ENCODE results near the gene DMRTC1B. TPM values are rescaled to one million over a fixed set of nuclear protein-coding genes. Genes with fewer than 3 reads are reported as not detected.

Gene DMRTC1B, protein sequence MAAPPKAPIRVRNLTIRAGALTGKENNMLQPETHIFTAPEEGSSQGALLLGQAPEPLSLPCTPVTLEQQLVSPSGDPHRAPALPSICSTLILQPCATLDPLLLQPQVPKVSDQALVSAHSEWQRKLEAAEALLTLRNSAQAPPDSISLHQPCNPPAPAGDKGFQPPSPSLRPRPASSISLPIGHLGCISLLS
- total RNA-seq: not detected in 2 replicates

GRCh38 chrX:72776653-72777466, at the start of gene DMRTC1B:
TSS of gene DMRTC1B (plus strand) at chrX:72776890. CDS start at chrX:72845136, 68,246 bp downstream.

DNA sequence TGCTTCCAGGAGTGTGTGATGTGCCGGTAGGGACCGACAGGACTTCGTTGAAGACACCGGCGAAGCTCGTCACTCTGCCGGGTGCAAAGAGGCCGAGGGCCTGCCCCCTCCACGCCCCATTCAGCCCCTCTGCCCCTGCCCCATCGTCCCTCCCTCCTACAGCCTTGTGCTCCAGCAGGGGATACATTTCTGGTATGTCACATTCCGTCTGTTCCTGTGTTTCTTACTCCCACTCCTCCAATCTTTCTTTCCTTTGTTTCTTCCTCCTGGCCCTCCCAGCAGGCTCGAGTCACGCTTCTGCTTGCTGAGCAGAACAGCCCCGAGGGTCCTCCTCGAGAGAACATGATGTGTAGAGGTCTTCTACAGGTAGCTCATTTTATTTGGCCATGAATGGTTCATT, 5.9 kb downstream of the DMRTC1B start, which contains the start of gene FAM236B:
Gene FAM236B (minus strand): TSS at position 101 of the 400 bp plus-strand sequence. CDS start 100 bp downstream, at position 1.

DNA sequence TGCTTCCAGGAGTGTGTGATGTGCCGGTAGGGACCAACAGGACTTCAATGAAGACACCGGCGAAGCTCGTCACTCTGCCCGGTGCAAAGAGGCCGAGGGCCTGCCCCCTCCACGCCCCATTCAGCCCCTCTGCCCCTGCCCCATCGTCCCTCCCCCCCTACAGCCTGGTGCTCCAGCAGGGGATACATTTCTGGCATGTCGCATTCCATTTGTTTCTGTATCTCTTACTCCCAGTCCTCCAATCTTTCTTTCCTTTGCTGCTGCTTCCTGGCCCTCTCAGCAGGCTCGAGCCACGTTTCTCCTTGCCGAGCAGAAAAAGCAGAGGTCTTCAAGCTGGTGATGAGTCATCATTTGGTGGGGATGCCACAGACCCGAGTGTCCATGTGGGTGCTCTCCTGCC, 31.4 kb downstream of the DMRTC1B start, which contains the start of gene FAM236D:
Gene FAM236D (minus strand): TSS at position 101 of the 400 bp plus-strand sequence. CDS start 100 bp downstream, at position 1.

Other genes starting within 250 kb of the DMRTC1B start
- 14.7 and 16.7 TPM in 2 replicates for gene HDAC8, start 204.0 kb upstream of the DMRTC1B start, total RNA-seq
- 6.1 and 7.6 TPM in 2 replicates for gene PHKA1, start 62.6 kb upstream of the DMRTC1B start, total RNA-seq
- gene FAM236B, start 5.8 kb downstream of the DMRTC1B start, total RNA-seq: not detected in 2 replicates
- gene FAM236D, start 31.3 kb downstream of the DMRTC1B start, total RNA-seq: not detected in 2 replicates
- gene FAM236C, start 135.7 kb downstream of the DMRTC1B start, total RNA-seq: not detected in 2 replicates
- not detected in 2 replicates for gene FAM236A, start 161.3 kb downstream of the DMRTC1B start, total RNA-seq
- not detected in 2 replicates for gene DMRTC1, start 166.9 kb downstream of the DMRTC1B start, total RNA-seq
- not detected in 2 replicates for gene PABPC1L2B, start 226.0 kb downstream of the DMRTC1B start, total RNA-seq

Measured in myometrial cell (primary cell).